B cell (primary cell): ENCODE data around the gene ZNF638. TPM values are rescaled to one million over a fixed set of nuclear protein-coding genes. Genes with fewer than 3 reads are reported as not detected.

ENCODE experiments used
- ATAC-seq: fragments of 200-7000 bp; cut with Tn5 transposase; one replicate; pipeline ENCODE4 v1.10.0; 2021; ENCODE audit warnings: low read depth, mild to moderate bottlenecking, moderate number of reproducible peaks, moderate library complexity
- CTCF ChIA-PET: fragments of 350-600 bp; sonication (Branson Sonifier 250); formaldehyde crosslinking; loops from one replicate; lab custom pipeline; 2021; ENCODE audit warnings: antibody characterized with exemption, inconsistent platforms; lab: Charles Lee
- POLR2A ChIA-PET: fragments of 350-600 bp; sonication (Branson Sonifier 250); formaldehyde crosslinking; loops from one replicate; lab custom pipeline; 2021; ENCODE audit warnings: antibody characterized with exemption; lab: Charles Lee
- DNase-seq: peaks from one replicate; pipeline ENCODE4 v3.0.0; 2013
- H2AFZ ChIP-seq: 2 replicates; pipeline ENCODE4 v1.6.1; 2012; ENCODE audit warnings: mild to moderate bottlenecking, low read depth, low read length; ENCODE audit not compliant: insufficient read depth, poor library complexity, severe bottlenecking
- H3K27ac ChIP-seq, 2 donors: 1 replicate in 1 of 2; 2 replicates in 1 of 2; pipeline ENCODE4 v1.5.1; 2012 to 2013; ENCODE audit warnings: low read length in 2 of 2, mild to moderate bottlenecking in 2 of 2, moderate library complexity in 1 of 2
- H3K27me3 ChIP-seq, 4 experiments: fragments of 200-600 bp in 1 of 4; sonication (generic) in 1 of 4; replicated peaks in 1 of 4; 1 replicate in 2 of 4; 2 replicates in 2 of 4; pipeline versions ENCODE4 v1.6.1 to v1.7.0; 2013 to 2016; ENCODE audit warnings: low read length in 3 of 4, mild to moderate bottlenecking in 2 of 4, mixed read lengths in 1 of 4, moderate library complexity in 1 of 4; ENCODE audit not compliant: insufficient read depth in 4 of 4, control insufficient read depth in 3 of 4; ENCODE audit errors: control extremely low read depth in 1 of 4
- H3K36me3 ChIP-seq, 2 experiments: replicated peaks in 1 of 2; 1 replicate in 1 of 2; 2 replicates in 1 of 2; pipeline versions ENCODE4 v1.6.1 to v1.7.1; 2013; ENCODE audit warnings: low read length in 1 of 2; ENCODE audit not compliant: insufficient read depth in 2 of 2, control insufficient read depth in 1 of 2; ENCODE audit errors: control extremely low read depth in 1 of 2, extremely low read depth in 1 of 2
- H3K4me1 ChIP-seq, 2 donors: fragments of 200-600 bp in 1 of 2; sonication (generic) in 1 of 2; 1 replicate in 1 of 2; 2 replicates in 1 of 2; pipeline versions ENCODE4 v1.5.1 to v1.6.1; 2013 to 2017; ENCODE audit warnings: low read length in 2 of 2; ENCODE audit not compliant: control insufficient read depth in 2 of 2, insufficient read depth in 2 of 2
- H3K4me2 ChIP-seq: replicated peaks from 2 replicates; pipeline ENCODE3; 2012; ENCODE audit warnings: mild to moderate bottlenecking, low read depth, low read length; ENCODE audit not compliant: poor library complexity, severe bottlenecking
- H3K4me3 ChIP-seq, 5 experiments: fragments of 200-600 bp in 1 of 5; sonication (generic) in 1 of 5; 1 replicate in 3 of 5; 2 replicates in 2 of 5; pipeline versions ENCODE4 v1.5.1 to v1.7.0; 2011 to 2016; ENCODE audit warnings: low read length in 4 of 5, mild to moderate bottlenecking in 4 of 5, low read depth in 2 of 5, control low read depth in 1 of 5, moderate library complexity in 1 of 5; ENCODE audit not compliant: insufficient read depth in 1 of 5; ENCODE audit errors: control extremely low read depth in 1 of 5, extremely low read depth in 1 of 5
- H3K79me2 ChIP-seq: fragments of 200-600 bp; sonication (generic); one replicate; pipeline ENCODE4 v1.6.0; 2016; ENCODE audit warnings: low read length; ENCODE audit not compliant: control insufficient read depth, insufficient read depth
- H3K9ac ChIP-seq: fragments of 200-600 bp; sonication (generic); 2 replicates; pipeline ENCODE4 v1.6.1; 2017; ENCODE audit warnings: mild to moderate bottlenecking, low read length, moderate library complexity
- H3K9me3 ChIP-seq, 3 donors: one replicate each; pipeline versions ENCODE4 v1.6.1 to v1.7.1; 2013; ENCODE audit warnings: low read length in 2 of 3; ENCODE audit not compliant: control insufficient read depth in 2 of 3, insufficient read depth in 1 of 3; ENCODE audit errors: control extremely low read depth in 1 of 3
- H4K20me1 ChIP-seq: 2 replicates; pipeline ENCODE4 v1.6.0; 2012; ENCODE audit warnings: mild to moderate bottlenecking, low read length; ENCODE audit not compliant: insufficient read depth, control insufficient read depth, poor library complexity, severe bottlenecking
- H3K27ac Mint-ChIP-seq: one replicate; pipeline ENCODE4 v1.8.0; 2021; ENCODE audit warnings: mixed read lengths
- H3K27me3 Mint-ChIP-seq: one replicate; pipeline ENCODE4 v1.8.0; 2021; ENCODE audit warnings: mixed read lengths
- H3K4me1 Mint-ChIP-seq: one replicate; pipeline ENCODE4 v1.8.0; 2021; ENCODE audit warnings: mixed read lengths
- H3K4me3 Mint-ChIP-seq: one replicate; pipeline ENCODE4 v1.8.0; 2021; ENCODE audit warnings: mixed read lengths
- H3K9me3 Mint-ChIP-seq: one replicate; pipeline ENCODE4 v1.8.0; 2022; ENCODE audit warnings: mixed read lengths; ENCODE audit not compliant: insufficient read depth
- EZH2 ChIP-seq: IDR thresholded peaks from 2 replicates; pipeline ENCODE4 v1.6.1; 2012; ENCODE audit warnings: borderline replicate concordance, low read depth, mild to moderate bottlenecking, moderate library complexity, low read length; ENCODE audit not compliant: insufficient read depth, poor library complexity, severe bottlenecking
- WGBS: methylation state at CpG from one replicate; pipeline ENCODE4 v1.1.5; 2013; ENCODE audit warnings: missing lambda C conversion rate; ENCODE audit not compliant: insufficient coverage; 5-methylcytosine and 5-hydroxymethylcytosine counted together
- intact Hi-C: fragments of 100-400 bp; cut with micrococcal nuclease; formaldehyde crosslinking; loops from one replicate; pipeline ENCODE4 v1.10.0; 2022
- polyA plus RNA-seq: library from polyadenylated mRNA; depleted of rRNA; stranded (reverse); fragments of >200 nt; gene quantifications from 2 replicates; pipeline ENCODE4 v1.2.3, GENCODE V29; 2012
- total RNA-seq, 2 donors: library from RNA; stranded (reverse); fragments of 120-200 nt in 1 of 2; gene quantifications; 1 replicate in 1 of 2; 2 replicates in 1 of 2; pipeline versions ENCODE4 v1.2.3 to v1.2.4, GENCODE V29; 2013 to 2022
- TF ChIP-seq, protein P1 (sequence below): fragments of 200-600 bp; IDR thresholded peaks from one replicate; pipeline ENCODE4 v1.8.0; 2022; ENCODE audit warnings: antibody characterized with exemption, mild to moderate bottlenecking

The ZNF638 gene
- total and polyA plus RNA-seq, 2 donors (not counting 1 experiment from before 2014, with no cell fraction given): 60.1 to 221 TPM

DNA sequence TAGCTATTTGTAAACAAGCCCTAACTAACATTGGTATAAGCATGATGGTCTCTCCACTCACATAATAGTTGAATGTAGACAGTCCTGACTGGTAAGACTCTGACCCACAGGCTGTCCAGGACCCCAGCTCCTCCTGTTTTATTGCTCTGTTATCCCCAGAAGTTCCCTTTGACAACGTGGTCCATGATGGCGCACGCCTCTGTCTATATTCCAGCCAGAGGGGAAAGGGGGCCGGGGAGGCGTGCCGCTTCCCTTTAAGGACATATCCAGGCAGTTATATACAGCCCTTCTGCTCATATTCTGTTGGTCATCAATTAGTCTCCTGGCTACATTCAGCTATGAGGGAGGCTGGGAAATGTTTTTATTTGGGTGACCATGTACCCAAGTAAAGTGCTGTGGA is 128.5 kb downstream of the ZNF638 start:
- Histone ChIP-seq H3K9me3 (peaks cover 0 to 26% (median 10%) of the 10 kb centered on the region in 3 donors), H3K36me3 (no peaks in the 10 kb centered on the region), H3K4me3 (no peak overlapping the region), H3K4me2 (no peak overlapping the region), H2AFZ (no peak overlapping the region), H3K27ac (no peak overlapping the region), H4K20me1 (no peaks in the 10 kb centered on the region), H3K27me3 (peaks cover 0 to 35% (median 15%) of the 10 kb centered on the region in 4 experiments), H3K9ac (no peak overlapping the region), H3K79me2 (no peaks in the 10 kb centered on the region), H3K4me1 (no peaks in the 10 kb centered on the region)
- DNase-seq: no peak
- Mint-ChIP-seq H3K27me3 (peaks cover 28% of the 10 kb centered on the region), H3K9me3 (no peaks in the 10 kb centered on the region), H3K4me3 (no peak overlapping the region), H3K27ac (no peak overlapping the region), H3K4me1 (peaks cover 1% of the 10 kb centered on the region)
- ChIA-PET CTCF (no interaction called here), POLR2A (no interaction called here)
- intact Hi-C loops: no loop called here
- no peak for ATAC-seq
- no peak for TF ChIP-seq EZH2
- TF ChIP-seq, protein P1, sequence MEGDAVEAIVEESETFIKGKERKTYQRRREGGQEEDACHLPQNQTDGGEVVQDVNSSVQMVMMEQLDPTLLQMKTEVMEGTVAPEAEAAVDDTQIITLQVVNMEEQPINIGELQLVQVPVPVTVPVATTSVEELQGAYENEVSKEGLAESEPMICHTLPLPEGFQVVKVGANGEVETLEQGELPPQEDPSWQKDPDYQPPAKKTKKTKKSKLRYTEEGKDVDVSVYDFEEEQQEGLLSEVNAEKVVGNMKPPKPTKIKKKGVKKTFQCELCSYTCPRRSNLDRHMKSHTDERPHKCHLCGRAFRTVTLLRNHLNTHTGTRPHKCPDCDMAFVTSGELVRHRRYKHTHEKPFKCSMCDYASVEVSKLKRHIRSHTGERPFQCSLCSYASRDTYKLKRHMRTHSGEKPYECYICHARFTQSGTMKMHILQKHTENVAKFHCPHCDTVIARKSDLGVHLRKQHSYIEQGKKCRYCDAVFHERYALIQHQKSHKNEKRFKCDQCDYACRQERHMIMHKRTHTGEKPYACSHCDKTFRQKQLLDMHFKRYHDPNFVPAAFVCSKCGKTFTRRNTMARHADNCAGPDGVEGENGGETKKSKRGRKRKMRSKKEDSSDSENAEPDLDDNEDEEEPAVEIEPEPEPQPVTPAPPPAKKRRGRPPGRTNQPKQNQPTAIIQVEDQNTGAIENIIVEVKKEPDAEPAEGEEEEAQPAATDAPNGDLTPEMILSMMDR: no peak
- 100% methylated on average over 2 of the region's 6 CpGs for WGBS

DNA sequence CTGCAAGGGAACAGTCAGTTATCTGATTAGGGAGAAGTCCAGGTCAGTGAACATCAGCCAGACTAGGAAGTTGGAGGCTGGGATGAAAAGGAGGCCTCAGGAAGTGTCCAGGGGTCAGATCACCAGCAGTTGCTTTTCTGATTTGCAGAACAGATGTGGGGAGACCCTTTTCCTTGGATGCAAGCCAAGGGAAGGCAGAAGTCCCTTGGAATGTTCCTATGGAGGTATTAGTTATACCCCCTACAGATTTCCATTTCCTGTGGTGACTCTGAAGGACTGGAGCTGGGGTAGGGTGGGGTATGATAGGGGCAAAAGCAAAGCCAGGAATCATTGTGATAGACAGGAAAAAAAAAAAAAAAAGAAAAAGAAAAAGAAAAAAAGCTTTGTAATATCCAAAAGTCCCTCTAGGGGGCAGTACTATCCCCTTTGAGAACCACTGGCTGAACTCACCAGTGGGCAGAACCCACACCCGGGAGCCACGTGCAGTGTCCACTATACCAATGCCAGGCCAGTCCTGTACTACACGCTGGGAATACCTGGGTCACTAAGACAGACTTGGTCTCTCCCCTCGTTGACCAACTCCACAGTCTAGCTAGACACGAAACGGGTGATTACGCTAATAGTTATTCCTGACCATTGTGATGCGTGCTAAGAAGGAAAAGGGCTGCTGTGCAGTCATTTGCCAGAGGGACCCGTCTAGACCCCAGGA is 129.2 kb downstream of the ZNF638 start:
- H2AFZ ChIP-seq: no peak overlapping the region
- WGBS: 76% methylated on average over 9 of the region's 9 CpGs

More for the DNA sequence above, 129.2 kb downstream of the ZNF638 start:
- Mint-ChIP-seq H3K9me3 (no peaks in the 10 kb centered on the region), H3K27me3 (peaks cover 21% of the 10 kb centered on the region), H3K4me3 (no peak overlapping the region), H3K4me1 (peaks cover under 1% of the 10 kb centered on the region), H3K27ac (no peak overlapping the region)
- Histone ChIP-seq H3K4me3 (no peak overlapping the region), H3K27me3 (peaks cover 0 to 35% (median 15%) of the 10 kb centered on the region in 4 experiments), H3K9me3 (peaks cover 0 to 31% (median 10%) of the 10 kb centered on the region in 3 donors), H3K4me1 (peaks cover 0 to 1% of the 10 kb centered on the region in 2 donors), H4K20me1 (no peaks in the 10 kb centered on the region), H3K4me2 (no peak overlapping the region), H3K36me3 (no peaks in the 10 kb centered on the region), H3K79me2 (no peaks in the 10 kb centered on the region), H3K27ac (no peak overlapping the region), H3K9ac (no peak overlapping the region)
- no peak for ATAC-seq
- ChIA-PET CTCF (interaction anchor here (1.6 kb wide), 1 partner anchor 161 kb away, joined by 3 read pairs; no protein-coding TSS in a partner anchor), POLR2A (no interaction called here)
- intact Hi-C loops: no loop called here
- no peak for TF ChIP-seq EZH2
- TF ChIP-seq, protein P1: no peak
- no peak for DNase-seq
